Mesenchymal stem cell (in vitro differentiated cells and primary cell): ENCODE measurements around the gene FGR.

Source experiments
- DNase-seq: peaks from one replicate; pipeline ENCODE4 v3.0.0-alpha.2; 2013
- H2AFZ ChIP-seq: one replicate; pipeline ENCODE4 v1.6.1; 2013; ENCODE audit warnings: low read depth, mild to moderate bottlenecking, control low read depth, inconsistent platforms, low read length, moderate library complexity
- H2AK5ac ChIP-seq: 2 replicates; pipeline ENCODE4 v1.6.1; 2013; ENCODE audit warnings: low read length, moderate library complexity, mild to moderate bottlenecking, inconsistent platforms; ENCODE audit not compliant: severe bottlenecking
- H2BK120ac ChIP-seq: one replicate; pipeline ENCODE4 v1.6.1; 2013; ENCODE audit warnings: low read depth, mild to moderate bottlenecking, inconsistent platforms, low read length, moderate library complexity
- H2BK12ac ChIP-seq, 2 experiments: one replicate each; pipeline ENCODE4 v1.6.1; 2013; ENCODE audit warnings: inconsistent platforms in 2 of 2, low read length in 2 of 2, mild to moderate bottlenecking in 2 of 2, moderate library complexity in 2 of 2, control low read depth in 1 of 2
- H2BK15ac ChIP-seq: one replicate; pipeline ENCODE4 v1.6.1; 2013; ENCODE audit warnings: mild to moderate bottlenecking, low read depth, inconsistent platforms; ENCODE audit not compliant: poor library complexity, severe bottlenecking
- H2BK5ac ChIP-seq: 2 replicates; pipeline ENCODE4 v1.6.1; 2013; ENCODE audit warnings: low read depth, mild to moderate bottlenecking, low read length, control low read depth, inconsistent platforms; ENCODE audit not compliant: poor library complexity, severe bottlenecking
- H3K14ac ChIP-seq, 2 experiments: one replicate each; pipeline ENCODE4 v1.6.1; 2013; ENCODE audit warnings: inconsistent platforms in 2 of 2, low read length in 2 of 2, control low read depth in 1 of 2, mild to moderate bottlenecking in 1 of 2, moderate library complexity in 1 of 2
- H3K18ac ChIP-seq, 2 experiments: one replicate each; pipeline ENCODE4 v1.6.1; 2013; ENCODE audit warnings: inconsistent platforms in 2 of 2, low read length in 2 of 2, control low read depth in 1 of 2, low read depth in 1 of 2, mild to moderate bottlenecking in 1 of 2
- H3K23ac ChIP-seq, 2 experiments: one replicate each; pipeline ENCODE4 v1.6.1; 2013; ENCODE audit warnings: inconsistent platforms in 2 of 2, low read length in 2 of 2, mild to moderate bottlenecking in 2 of 2, moderate library complexity in 2 of 2, control low read depth in 1 of 2
- H3K27ac ChIP-seq: 2 replicates; pipeline ENCODE4 v1.5.1; 2013; ENCODE audit warnings: mild to moderate bottlenecking, moderate library complexity, low read length, control low read depth, inconsistent platforms; ENCODE audit not compliant: poor library complexity, severe bottlenecking
- H3K27me3 ChIP-seq, 2 experiments: 2 replicates each; pipeline versions ENCODE4 v1.6.1 to v1.7.0; 2013; ENCODE audit warnings: low read length in 2 of 2, mild to moderate bottlenecking in 2 of 2, moderate library complexity in 2 of 2, control low read depth in 1 of 2, inconsistent platforms in 1 of 2; ENCODE audit not compliant: control insufficient read depth in 1 of 2, insufficient read depth in 1 of 2
- H3K36me3 ChIP-seq, 2 experiments: 2 replicates each; pipeline versions ENCODE4 v1.6.1 to v1.7.0; 2013; ENCODE audit warnings: low read length in 2 of 2, control low read depth in 1 of 2, inconsistent platforms in 1 of 2, low read depth in 1 of 2, mild to moderate bottlenecking in 1 of 2; ENCODE audit not compliant: insufficient read depth in 2 of 2, control insufficient read depth in 1 of 2
- H3K4ac ChIP-seq, 2 experiments: one replicate each; pipeline ENCODE4 v1.6.1; 2013; ENCODE audit warnings: inconsistent platforms in 2 of 2, low read length in 2 of 2, mild to moderate bottlenecking in 2 of 2, moderate library complexity in 2 of 2, control low read depth in 1 of 2, low read depth in 1 of 2
- H3K4me1 ChIP-seq: 2 replicates; pipeline ENCODE4 v1.6.1; 2013; ENCODE audit warnings: low read depth, low read length, control low read depth; ENCODE audit not compliant: control insufficient read depth, insufficient read depth
- H3K4me2 ChIP-seq: 2 replicates; pipeline ENCODE4 v1.6.1; 2013; ENCODE audit warnings: low read length, mild to moderate bottlenecking, inconsistent platforms; ENCODE audit not compliant: poor library complexity, severe bottlenecking
- H3K4me3 ChIP-seq, 2 experiments: 2 replicates each; pipeline versions ENCODE4 v1.5.1 to v1.7.0; 2013; ENCODE audit warnings: low read length in 2 of 2, mild to moderate bottlenecking in 2 of 2, control low read depth in 1 of 2, low read depth in 1 of 2; ENCODE audit not compliant: insufficient read depth in 1 of 2
- H3K79me1 ChIP-seq: replicated peaks from 2 replicates; pipeline ENCODE4 v1.6.1; 2013; ENCODE audit warnings: mild to moderate bottlenecking, control low read depth, low read length, inconsistent platforms; ENCODE audit not compliant: poor library complexity, severe bottlenecking
- H3K9ac ChIP-seq: 2 replicates; pipeline ENCODE4 v1.7.0; 2013; ENCODE audit warnings: mild to moderate bottlenecking, low read length, moderate library complexity
- H3K9me3 ChIP-seq: 2 replicates; pipeline ENCODE4 v1.7.0; 2013; ENCODE audit warnings: mild to moderate bottlenecking, low read length; ENCODE audit not compliant: control insufficient read depth
- H4K8ac ChIP-seq: one replicate; pipeline ENCODE4 v1.6.1; 2013; ENCODE audit warnings: inconsistent platforms, mild to moderate bottlenecking, low read length, moderate library complexity
- H4K91ac ChIP-seq: one replicate; pipeline ENCODE4 v1.6.1; 2013; ENCODE audit warnings: mild to moderate bottlenecking, low read length, inconsistent platforms
- WGBS: methylation state at CpG from one replicate; pipeline ENCODE4 v1.1.7; 2013; ENCODE audit warnings: mixed read lengths; 5-methylcytosine and 5-hydroxymethylcytosine counted together

Gene FGR

GRCh38 chr1:27574001-27574781, 60.8 kb downstream of the FGR start:
- Histone ChIP-seq H3K36me3 (peaks cover 0 to 2% of the 10 kb centered on the region in 2 experiments), H3K18ac (peak overlapping the region; percentile 54 to 75), H3K9me3 (no peaks in the 10 kb centered on the region), H3K79me1 (peaks cover 19% of the 10 kb centered on the region), H3K14ac (peak overlapping the region in 1 of 2 experiments; percentile 84), H3K23ac (no peak overlapping the region), H4K8ac (peak overlapping the region; percentile 23), H2BK15ac (peak overlapping the region; percentile 97), H3K9ac (peak overlapping the region; percentile 59), H2BK12ac (peak overlapping the region; percentile 38 to 61), H3K4me3 (peak overlapping the region in 1 of 2 experiments; percentile 58), H2BK120ac (no peak overlapping the region), H4K91ac (peak overlapping the region; percentile 62), H3K27ac (peak overlapping the region; percentile 67), H3K4me2 (peak overlapping the region; percentile 76), H2AK5ac (peak overlapping the region; percentile 74), H3K4ac (peak overlapping the region in 1 of 2 experiments; percentile 21), H3K4me1 (peaks cover 72% of the 10 kb centered on the region), H2AFZ (no peak overlapping the region), H2BK5ac (no peak overlapping the region), H3K27me3 (no peaks in the 10 kb centered on the region)
- WGBS = 48% methylated on average over 7 of the region's 8 CpGs
- DNase-seq = no peak

- Histone ChIP-seq H3K9me3 (no peaks in the 10 kb centered on the region), H2BK15ac (no peak overlapping the region), H2BK12ac (peak overlapping the region; percentile 1 to 67), H2BK120ac (peak overlapping the region; percentile 29), H3K23ac (no peak overlapping the region), H4K91ac (peak overlapping the region; percentile 70), H2BK5ac (no peak overlapping the region), H4K8ac (no peak overlapping the region), H3K36me3 (peaks cover 0 to 6% of the 10 kb centered on the region in 2 experiments), H3K4me2 (no peak overlapping the region), H3K79me1 (peaks cover 14% of the 10 kb centered on the region), H3K18ac (peak overlapping the region; percentile 41 to 68), H2AFZ (no peak overlapping the region), H3K27ac (peak overlapping the region; percentile 37), H3K4me1 (peaks cover 80% of the 10 kb centered on the region), H3K4me3 (no peak overlapping the region), H3K27me3 (no peaks in the 10 kb centered on the region), H3K4ac (peak overlapping the region; percentile 19 to 35), H3K14ac (peak overlapping the region in 1 of 2 experiments; percentile 3), H3K9ac (peak overlapping the region; percentile 59), H2AK5ac (peak overlapping the region; percentile 23)
- peak; percentile 84 for DNase-seq
- 29% methylated on average over 13 of the region's 14 CpGs for WGBS
Measured at GRCh38 chr1:27572679-27573426, 62.1 kb downstream of the FGR start.

DNA sequence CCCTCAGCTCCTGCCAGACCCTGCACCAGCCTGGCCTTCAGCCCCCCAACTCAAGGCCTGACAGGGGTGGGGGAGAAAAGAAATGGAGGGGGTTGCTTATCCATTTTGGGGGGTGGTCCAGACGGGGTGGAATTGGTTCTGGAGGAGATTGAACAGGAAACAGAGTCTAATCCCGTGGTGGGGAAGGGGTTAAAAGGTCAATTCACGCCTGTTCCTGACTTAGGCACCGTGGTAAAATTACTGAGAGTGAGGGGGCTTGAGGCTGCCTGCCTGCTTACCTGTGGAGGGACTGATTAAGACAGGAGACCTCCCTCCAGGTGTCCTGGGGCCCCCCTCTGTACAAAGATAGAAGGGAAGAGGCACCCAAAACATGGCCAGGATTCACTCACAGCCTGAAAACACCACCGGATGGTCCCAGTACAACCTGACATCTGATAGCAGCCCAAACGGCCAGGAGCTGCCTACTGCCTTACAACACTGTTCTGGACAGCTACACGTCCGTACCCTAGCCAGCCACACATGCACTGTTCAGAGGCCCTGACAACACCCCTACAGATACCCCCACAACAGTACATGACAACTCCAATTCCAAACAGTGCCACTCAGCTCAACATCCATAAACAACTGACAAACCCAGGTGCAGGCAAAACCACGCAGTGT, 62.8 kb downstream of the FGR start:
- Histone ChIP-seq H3K18ac (peak overlapping the region; percentile 76 to 84), H2BK12ac (peak overlapping the region; percentile 1 to 67), H3K79me1 (peaks cover 15% of the 10 kb centered on the region), H3K36me3 (peaks cover 0 to 8% of the 10 kb centered on the region in 2 experiments), H2AK5ac (peak overlapping the region; percentile 64), H2BK5ac (no peak overlapping the region), H3K4ac (peak overlapping the region; percentile 14 to 35), H3K4me2 (peak overlapping the region; percentile 12), H2AFZ (no peak overlapping the region), H3K14ac (peak overlapping the region in 1 of 2 experiments; percentile 3), H3K4me3 (no peak overlapping the region), H4K8ac (peak overlapping the region; percentile 73), H4K91ac (peak overlapping the region; percentile 56), H3K9ac (peak overlapping the region; percentile 59), H3K27me3 (no peaks in the 10 kb centered on the region), H3K9me3 (no peaks in the 10 kb centered on the region), H3K23ac (no peak overlapping the region), H3K27ac (peak overlapping the region; percentile 37), H3K4me1 (peaks cover 82% of the 10 kb centered on the region), H2BK120ac (peak overlapping the region; percentile 29), H2BK15ac (peak overlapping the region; percentile 32)
- WGBS = 10% methylated on average over 9 of the region's 9 CpGs
- DNase-seq = no peak
